Fibroblast of villous mesenchyme (primary cell): ENCODE data around the gene ARHGEF11. TPM values are rescaled to one million over a fixed set of nuclear protein-coding genes. Genes with fewer than 3 reads are reported as not detected.

Experiments used
- DNase-seq: peaks from one replicate; pipeline ENCODE4 v3.0.0-alpha.2; 2010; ENCODE audit warnings: low read depth
- H3K4me3 ChIP-seq: 2 replicates; pipeline ENCODE4 v1.5.1; 2011; ENCODE audit warnings: low read depth, mild to moderate bottlenecking, low read length
- total RNA-seq: library from RNA; depleted of rRNA; stranded (reverse); fragments of >200 nt; gene quantifications from 2 replicates; pipeline ENCODE4 v1.2.3, GENCODE V29; 2012
- TF ChIP-seq, protein P1 (sequence below): IDR thresholded peaks from 2 replicates; pipeline ENCODE4 v1.5.1; 2012; ENCODE audit warnings: low read depth, mild to moderate bottlenecking, low read length; ENCODE audit not compliant: insufficient read depth

ARHGEF11 gene
- total RNA-seq, 1 donor: 34.1 TPM

DNA sequence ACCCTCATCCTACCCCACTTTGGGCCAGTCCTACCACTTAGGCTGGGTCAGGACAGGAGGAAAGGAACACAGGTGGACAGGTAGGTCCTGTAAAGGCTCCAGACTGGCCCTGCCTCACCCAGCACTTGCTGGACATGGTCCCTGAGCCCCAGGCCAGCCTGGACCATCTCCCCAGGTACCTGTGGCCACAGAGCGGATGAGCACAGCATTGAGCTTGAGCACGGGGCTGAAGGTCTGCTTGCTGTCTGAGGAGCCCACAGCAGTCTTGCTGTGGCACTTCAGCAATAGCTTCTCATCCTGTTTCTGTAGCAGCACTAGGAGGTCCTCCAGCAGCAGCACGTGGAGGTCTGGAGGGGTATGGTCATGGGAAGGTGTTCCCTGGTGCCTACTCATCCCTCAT is 101.8 kb downstream of the ARHGEF11 start:
- TF ChIP-seq, protein P1, sequence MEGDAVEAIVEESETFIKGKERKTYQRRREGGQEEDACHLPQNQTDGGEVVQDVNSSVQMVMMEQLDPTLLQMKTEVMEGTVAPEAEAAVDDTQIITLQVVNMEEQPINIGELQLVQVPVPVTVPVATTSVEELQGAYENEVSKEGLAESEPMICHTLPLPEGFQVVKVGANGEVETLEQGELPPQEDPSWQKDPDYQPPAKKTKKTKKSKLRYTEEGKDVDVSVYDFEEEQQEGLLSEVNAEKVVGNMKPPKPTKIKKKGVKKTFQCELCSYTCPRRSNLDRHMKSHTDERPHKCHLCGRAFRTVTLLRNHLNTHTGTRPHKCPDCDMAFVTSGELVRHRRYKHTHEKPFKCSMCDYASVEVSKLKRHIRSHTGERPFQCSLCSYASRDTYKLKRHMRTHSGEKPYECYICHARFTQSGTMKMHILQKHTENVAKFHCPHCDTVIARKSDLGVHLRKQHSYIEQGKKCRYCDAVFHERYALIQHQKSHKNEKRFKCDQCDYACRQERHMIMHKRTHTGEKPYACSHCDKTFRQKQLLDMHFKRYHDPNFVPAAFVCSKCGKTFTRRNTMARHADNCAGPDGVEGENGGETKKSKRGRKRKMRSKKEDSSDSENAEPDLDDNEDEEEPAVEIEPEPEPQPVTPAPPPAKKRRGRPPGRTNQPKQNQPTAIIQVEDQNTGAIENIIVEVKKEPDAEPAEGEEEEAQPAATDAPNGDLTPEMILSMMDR: no peak
- H3K4me3 ChIP-seq: no peak overlapping the region
- no peak for DNase-seq

DNA sequence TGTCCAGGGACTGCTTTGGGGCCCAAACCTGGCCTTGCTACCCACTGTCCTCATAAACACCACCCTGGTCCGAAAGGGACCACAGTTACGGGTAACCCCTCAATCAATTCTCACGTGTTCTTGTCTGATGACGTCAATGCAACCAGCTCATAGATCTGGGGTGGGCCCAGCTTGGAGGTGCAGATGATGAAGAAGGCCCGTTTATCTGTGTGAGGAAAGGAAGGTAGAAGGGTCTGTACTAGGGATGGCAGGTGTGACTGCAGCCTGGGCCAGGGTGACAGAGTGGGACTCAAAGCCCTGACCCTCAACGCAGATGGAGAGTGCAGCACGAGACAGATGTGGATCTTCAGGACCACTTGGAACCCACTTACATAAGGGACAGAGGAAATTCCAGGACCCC is 103.0 kb downstream of the ARHGEF11 start:
- no peak for DNase-seq
- no peak overlapping the region for H3K4me3 ChIP-seq
- TF ChIP-seq, protein P1: no peak

DNA sequence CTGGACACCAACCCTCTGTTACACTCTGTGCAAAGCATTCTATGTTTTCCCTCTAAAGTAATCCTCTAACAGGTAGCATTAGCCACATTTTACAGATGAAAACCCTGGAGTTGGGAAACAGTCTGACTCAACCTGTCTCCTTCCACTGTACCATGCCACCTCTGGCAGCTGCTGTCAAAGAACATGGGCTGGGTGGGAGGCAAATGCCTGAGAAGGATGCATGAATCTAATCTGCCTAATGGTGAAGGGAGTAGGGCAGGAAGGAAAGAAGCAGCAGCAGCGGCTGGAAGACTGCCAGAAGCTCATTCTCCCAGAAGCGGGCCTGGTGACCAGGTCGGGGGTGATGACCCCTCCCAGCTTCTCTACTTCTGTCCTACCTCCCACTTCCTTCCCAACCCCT is 103.4 kb downstream of the ARHGEF11 start:
- H3K4me3 ChIP-seq: no peak overlapping the region
- TF ChIP-seq, protein P1: no peak
- no peak for DNase-seq

DNA sequence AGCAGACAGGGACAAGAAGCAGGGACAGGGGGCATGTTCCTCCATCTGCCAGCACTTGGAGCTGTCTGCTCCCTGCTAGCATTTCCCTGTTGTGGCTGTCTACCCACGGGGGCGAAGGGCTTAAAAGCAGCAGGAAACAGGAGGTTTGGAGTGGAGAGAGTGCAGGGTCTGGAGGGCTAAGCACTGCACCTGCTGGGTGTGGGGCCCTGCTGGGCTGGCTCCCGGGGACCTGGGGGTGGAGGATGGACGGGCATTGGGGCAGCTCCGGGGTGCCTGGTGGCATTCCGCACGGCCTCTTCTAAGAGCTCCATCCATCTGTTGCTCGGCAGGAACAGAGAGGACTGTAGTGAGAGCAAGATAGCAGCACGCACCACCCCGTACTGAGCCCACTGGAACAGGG is 103.9 kb downstream of the ARHGEF11 start:
- no peak overlapping the region for H3K4me3 ChIP-seq
- TF ChIP-seq, protein P1: no peak
- DNase-seq: no peak

DNA sequence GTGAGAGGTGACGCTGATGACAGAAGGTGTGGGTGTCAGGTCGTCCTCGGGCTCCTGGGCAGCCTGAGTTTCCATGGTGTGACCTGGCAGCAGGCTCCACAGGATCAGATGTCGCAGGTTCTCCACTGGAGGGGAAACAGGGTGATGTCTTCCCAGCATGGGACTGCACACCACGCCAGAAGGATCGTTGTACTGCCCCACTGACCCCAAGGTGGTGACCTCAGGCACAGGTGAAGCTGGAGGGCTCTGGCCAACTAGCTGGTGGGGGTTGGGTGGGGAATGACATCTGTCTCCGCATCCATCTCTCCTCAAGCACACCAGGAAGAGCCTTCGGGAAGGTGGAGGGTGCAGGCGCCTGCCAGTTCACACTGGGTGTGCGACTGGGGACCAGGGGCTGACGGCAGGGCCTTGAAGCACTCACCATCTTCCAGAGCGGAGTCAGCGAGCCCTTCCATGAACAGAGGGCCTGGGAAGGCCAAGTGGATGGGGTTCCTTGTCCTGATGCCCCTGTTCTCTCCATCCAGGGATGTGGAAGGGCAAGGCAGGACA is 105.7 kb downstream of the ARHGEF11 start:
- DNase-seq: no peak
- H3K4me3 ChIP-seq: no peak overlapping the region
- TF ChIP-seq, protein P1: no peak

DNA sequence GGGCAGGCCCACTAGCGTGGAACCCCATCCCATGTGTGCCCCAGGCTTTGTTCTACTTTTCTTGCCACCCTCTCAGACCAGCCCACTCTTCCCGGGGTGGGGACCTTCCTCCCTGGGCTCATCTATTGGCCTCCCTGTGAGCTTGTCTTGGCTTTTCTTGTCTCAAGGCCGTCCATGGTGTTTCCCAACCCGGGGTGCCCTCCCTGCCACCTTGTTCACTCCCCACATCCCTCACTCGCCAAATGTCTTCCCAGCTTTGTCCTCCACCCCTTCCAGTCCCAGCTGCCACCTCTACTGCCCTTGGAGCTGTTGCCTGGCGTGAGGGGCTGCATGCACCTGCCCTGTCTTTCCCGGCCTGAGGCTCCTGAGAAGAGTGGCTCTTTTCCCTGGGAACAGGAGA is 106.7 kb downstream of the ARHGEF11 start:
- DNase-seq: no peak
- TF ChIP-seq, protein P1: no peak
- no peak overlapping the region for H3K4me3 ChIP-seq

DNA sequence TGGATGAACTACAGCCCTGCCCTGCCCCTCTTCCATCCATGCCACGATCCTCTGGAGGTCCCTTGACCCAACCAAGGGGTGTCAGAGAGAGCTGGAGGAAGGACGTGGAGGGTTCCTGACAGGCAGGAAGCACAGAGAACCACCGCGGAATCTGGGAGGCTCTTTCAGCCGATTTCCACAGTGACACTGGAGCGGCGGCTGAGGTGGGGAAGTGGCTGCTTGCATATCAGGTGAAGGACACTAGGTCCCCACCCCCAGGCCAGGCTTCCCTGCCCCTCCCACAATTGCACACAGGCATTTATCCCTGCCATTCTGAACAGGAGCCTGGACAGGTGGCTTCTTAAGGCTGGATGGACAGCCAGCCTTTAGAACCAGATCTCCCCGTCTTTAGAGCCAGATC is 107.7 kb downstream of the ARHGEF11 start:
- DNase-seq: no peak
- H3K4me3 ChIP-seq: no peak overlapping the region
- TF ChIP-seq, protein P1: no peak
